IMR-90 (cell line): ENCODE data around the gene CDK5RAP2. TPM values are rescaled to one million over a fixed set of nuclear protein-coding genes. Genes with fewer than 3 reads are reported as not detected.

ENCODE experiments used
- ATAC-seq: fragments of 200-7000 bp; cut with Tn5 transposase; 2 replicates; pipeline ENCODE4 v1.9.1; 2020; ENCODE audit warnings: low read depth, mild to moderate bottlenecking, moderate library complexity
- BruUV-seq: library from RNA; stranded (reverse); fragments of 400-500 nt; replicated peaks from 2 replicates; lab custom pipeline; 2021; lab: Mats Ljungman, UMichigan
- CTCF ChIA-PET: fragments of 300-600 bp; formaldehyde crosslinking; extraction: SDS; loops from one replicate; lab custom pipeline; 2021; ENCODE audit warnings: antibody characterized with exemption; lab: Yijun Ruan, JAX
- POLR2A ChIA-PET: fragments of 300-600 bp; sonication (Branson Sonifier 250); formaldehyde crosslinking; loops from one replicate; lab custom pipeline; 2022; ENCODE audit warnings: antibody characterized with exemption; ENCODE audit not compliant: unreplicated experiment; lab: Charles Lee
- DNase-seq: peaks from one replicate; pipeline ENCODE4 v3.0.0; 2013
- H2AFZ ChIP-seq: replicated peaks from 2 replicates; pipeline ENCODE3; 2013; ENCODE audit warnings: low read length, mild to moderate bottlenecking; ENCODE audit not compliant: poor library complexity
- H2AK5ac ChIP-seq: 2 replicates; pipeline ENCODE4 v1.6.1; 2013; ENCODE audit warnings: low read depth, low read length, inconsistent platforms
- H2AK9ac ChIP-seq: replicated peaks from 2 replicates; pipeline ENCODE3; 2013; ENCODE audit warnings: mild to moderate bottlenecking, low read depth, low read length, moderate library complexity; ENCODE audit not compliant: poor library complexity
- H2BK120ac ChIP-seq: 2 replicates; pipeline ENCODE4 v1.6.1; 2013; ENCODE audit warnings: low read depth, low read length, inconsistent platforms
- H2BK15ac ChIP-seq: 3 replicates; pipeline ENCODE4 v1.6.1; 2013; ENCODE audit warnings: low read depth, low read length, inconsistent platforms
- H2BK20ac ChIP-seq: 2 replicates; pipeline ENCODE4 v1.6.1; 2013; ENCODE audit warnings: low read depth, mild to moderate bottlenecking, inconsistent platforms, low read length, moderate library complexity
- H2BK5ac ChIP-seq: 2 replicates; pipeline ENCODE4 v1.6.1; 2013; ENCODE audit warnings: mild to moderate bottlenecking, low read depth, low read length, inconsistent platforms; ENCODE audit not compliant: poor library complexity, severe bottlenecking
- H3K14ac ChIP-seq: replicated peaks from 2 replicates; pipeline ENCODE4 v1.6.1; 2013; ENCODE audit warnings: low read depth, low read length, inconsistent platforms
- H3K18ac ChIP-seq: 2 replicates; pipeline ENCODE4 v1.6.1; 2013; ENCODE audit warnings: low read depth, low read length, control low read depth
- H3K23ac ChIP-seq: 2 replicates; pipeline ENCODE4 v1.6.1; 2013; ENCODE audit warnings: low read depth, low read length, inconsistent platforms
- H3K27ac ChIP-seq: 2 replicates; pipeline ENCODE4 v1.5.1; 2013; ENCODE audit warnings: mild to moderate bottlenecking, control low read depth, low read length; ENCODE audit not compliant: insufficient read depth
- H3K27me3 ChIP-seq: 2 replicates; pipeline ENCODE4 v1.6.1; 2013; ENCODE audit warnings: low read length; ENCODE audit not compliant: control insufficient read depth, insufficient read depth
- H3K36me3 ChIP-seq: 2 replicates; pipeline ENCODE4 v1.6.1; 2013; ENCODE audit warnings: low read length, mixed read lengths; ENCODE audit not compliant: control insufficient read depth, insufficient read depth
- H3K4ac ChIP-seq: 2 replicates; pipeline ENCODE4 v1.6.1; 2013; ENCODE audit warnings: low read depth, low read length, inconsistent platforms
- H3K4me1 ChIP-seq: 2 replicates; pipeline ENCODE4 v1.6.1; 2013; ENCODE audit warnings: low read length, mixed read lengths; ENCODE audit not compliant: control insufficient read depth, insufficient read depth
- H3K4me2 ChIP-seq: 2 replicates; pipeline ENCODE4 v1.6.1; 2013; ENCODE audit warnings: low read depth, mild to moderate bottlenecking, control low read depth, low read length, moderate library complexity
- H3K4me3 ChIP-seq: 2 replicates; pipeline ENCODE4 v1.5.1; 2013; ENCODE audit warnings: low read depth, mild to moderate bottlenecking, control low read depth, low read length, moderate library complexity; ENCODE audit not compliant: insufficient read depth
- H3K56ac ChIP-seq: 2 replicates; pipeline ENCODE4 v1.6.1; 2013; ENCODE audit warnings: low read length, inconsistent platforms; ENCODE audit not compliant: insufficient read depth; ENCODE audit errors: extremely low read depth
- H3K79me1 ChIP-seq, 2 experiments: 2 replicates each; pipeline ENCODE4 v1.6.1; 2013; ENCODE audit warnings: low read length in 2 of 2, inconsistent platforms in 1 of 2, low read depth in 1 of 2
- H3K9ac ChIP-seq: 2 replicates; pipeline ENCODE4 v1.6.1; 2013; ENCODE audit warnings: low read depth, low read length, control low read depth
- H3K9me1 ChIP-seq: 2 replicates; pipeline ENCODE4 v1.6.1; 2013; ENCODE audit warnings: low read length, inconsistent platforms; ENCODE audit not compliant: insufficient read depth
- H3K9me3 ChIP-seq: 2 replicates; pipeline ENCODE4 v1.6.1; 2013; ENCODE audit warnings: low read length; ENCODE audit not compliant: control insufficient read depth, insufficient read depth
- H4K20me1 ChIP-seq: 2 replicates; pipeline ENCODE4 v1.6.1; 2013; ENCODE audit warnings: low read length, inconsistent platforms; ENCODE audit not compliant: insufficient read depth
- H4K5ac ChIP-seq: 2 replicates; pipeline ENCODE4 v1.6.1; 2013; ENCODE audit warnings: mild to moderate bottlenecking, low read depth, low read length, control low read depth
- H4K8ac ChIP-seq, 2 experiments: 2 replicates each; pipeline ENCODE4 v1.6.1; 2013; ENCODE audit warnings: low read depth in 2 of 2, low read length in 2 of 2, control low read depth in 1 of 2, inconsistent platforms in 1 of 2
- H4K91ac ChIP-seq: 2 replicates; pipeline ENCODE4 v1.6.1; 2013; ENCODE audit warnings: low read depth, low read length, inconsistent platforms; ENCODE audit not compliant: insufficient read depth
- BHLHE40 ChIP-seq: fragments of 150-350 bp; IDR thresholded peaks from 2 replicates; pipeline ENCODE4 v1.6.1; 2016; ENCODE audit warnings: mild to moderate bottlenecking, low read depth, low read length
- CEBPB ChIP-seq: IDR thresholded peaks from 2 replicates; pipeline ENCODE4 v1.6.1; 2012; ENCODE audit warnings: low read depth, low read length, improper control_type of control experiment
- CHD1 ChIP-seq: IDR thresholded peaks from 2 replicates; pipeline ENCODE4 v1.6.1; 2012; ENCODE audit warnings: low read depth, low read length, improper control_type of control experiment
- FOS ChIP-seq: fragments of 150-350 bp; IDR thresholded peaks from 2 replicates; pipeline ENCODE4 v1.6.1; 2016; ENCODE audit warnings: low read depth, low read length
- MAFK ChIP-seq: IDR thresholded peaks from 2 replicates; pipeline ENCODE4 v1.6.1; 2012; ENCODE audit warnings: low read depth, low read length, improper control_type of control experiment
- MAZ ChIP-seq: IDR thresholded peaks from 2 replicates; pipeline ENCODE4 v1.6.1; 2012; ENCODE audit warnings: low read depth, mild to moderate bottlenecking, low read length, improper control_type of control experiment, moderate library complexity, borderline replicate concordance
- MXI1 ChIP-seq: IDR thresholded peaks from 2 replicates; pipeline ENCODE4 v1.6.1; 2012; ENCODE audit warnings: low read depth, mild to moderate bottlenecking, low read length, moderate library complexity, borderline replicate concordance
- NFE2L2 ChIP-seq: fragments of 150-350 bp; IDR thresholded peaks from 2 replicates; pipeline ENCODE4 v1.6.1; 2016; ENCODE audit warnings: low read depth, mild to moderate bottlenecking, low read length
- POLR2A ChIP-seq: IDR thresholded peaks from 2 replicates; pipeline ENCODE4 v1.6.1; 2012; ENCODE audit warnings: mild to moderate bottlenecking, low read depth, low read length
- RAD21 ChIP-seq: IDR thresholded peaks from 2 replicates; pipeline ENCODE4 v1.6.1; 2012; ENCODE audit warnings: low read length, improper control_type of control experiment
- RCOR1 ChIP-seq: IDR thresholded peaks from 2 replicates; pipeline ENCODE4 v1.6.1; 2012; ENCODE audit warnings: mild to moderate bottlenecking, low read length, improper control_type of control experiment; ENCODE audit not compliant: insufficient replicate concordance
- RFX5 ChIP-seq: IDR thresholded peaks from 2 replicates; pipeline ENCODE4 v1.8.0; 2012; ENCODE audit warnings: low read depth, mild to moderate bottlenecking, low read length, moderate library complexity
- SMC3 ChIP-seq: fragments of 150-350 bp; IDR thresholded peaks from 2 replicates; pipeline ENCODE4 v1.6.1; 2016; ENCODE audit warnings: low read depth, mild to moderate bottlenecking, antibody characterized with exemption, low read length, moderate library complexity
- WGBS, 2 experiments: methylation state at CpG; one replicate each; pipeline versions ENCODE4 v1.1.5 to v1.1.7; 2013; ENCODE audit warnings: missing lambda C conversion rate in 2 of 2; ENCODE audit not compliant: insufficient read length in 1 of 2; ENCODE audit errors: extremely low coverage in 2 of 2; 5-methylcytosine and 5-hydroxymethylcytosine counted together
- dilution Hi-C: fragments of 300-500 bp; cut with HindIII; formaldehyde crosslinking; loops from one replicate; pipeline ENCODE4 v1.14.3; 2018; ENCODE audit warnings: low sequenced_read_pairs; ENCODE audit not compliant: unreplicated experiment
- in situ Hi-C: fragments of 300-500 bp; cut with MboI; formaldehyde crosslinking; loops from 3 replicates; pipeline ENCODE4 v1.14.3; 2019; ENCODE audit warnings: low sequenced_read_pairs, inconsistent platforms, mixed read lengths
- intact Hi-C: fragments of 100-400 bp; cut with micrococcal nuclease; formaldehyde crosslinking; loops from 2 replicates; pipeline ENCODE4 v1.10.0; 2022
- polyA plus RNA-seq, 3 experiments: library from polyadenylated mRNA; depleted of rRNA; stranded (reverse); fragments of >200 nt; gene quantifications; 2 replicates each; pipeline ENCODE4 v1.2.3, GENCODE V29; 2012; ENCODE audit warnings: low replicate concordance in 1 of 3
- total RNA-seq: library from RNA; depleted of rRNA; stranded (reverse); fragments of >200 nt; gene quantifications from 2 replicates; pipeline ENCODE4 v1.2.3, GENCODE V29; 2012
- TF ChIP-seq, protein P1 (sequence below): fragments of 150-350 bp; IDR thresholded peaks from 2 replicates; pipeline ENCODE4 v1.6.1; 2016; ENCODE audit warnings: low read depth, mild to moderate bottlenecking, low read length, moderate library complexity, borderline replicate concordance
- TF ChIP-seq, protein P2 (sequence below): conservative IDR thresholded peaks from 2 replicates; pipeline ENCODE4 v1.5.1; 2012; ENCODE audit warnings: mild to moderate bottlenecking, low read depth, low read length, improper control_type of control experiment
- TF ChIP-seq, protein P3 (sequence below): fragments of 150-350 bp; IDR thresholded peaks from 2 replicates; pipeline ENCODE4 v1.6.1; 2017; ENCODE audit warnings: mild to moderate bottlenecking, antibody characterized with exemption, low read length, low read depth

The CDK5RAP2 gene
- total and polyA plus RNA-seq, 2 of the 4 experiments (the other 2 are of a cell fraction), result 29.5 to 31.7 TPM

- Histone ChIP-seq H3K18ac (no peak overlapping the region), H4K91ac (no peak overlapping the region), H3K14ac (no peak overlapping the region), H3K4me3 (no peak overlapping the region), H2BK5ac (no peak overlapping the region), H2BK20ac (no peak overlapping the region), H3K4me2 (no peak overlapping the region), H2AK9ac (no peak overlapping the region), H3K4ac (no peak overlapping the region), H4K8ac (no peak overlapping the region), H3K36me3 (no peaks in the 10 kb centered on the region), H3K27me3 (no peaks in the 10 kb centered on the region), H2AK5ac (no peak overlapping the region), H3K4me1 (peaks cover 17% of the 10 kb centered on the region), H3K23ac (no peak overlapping the region), H3K9me1 (peaks cover 8% of the 10 kb centered on the region; the same call in 1 of the 2 replicates), H4K20me1 (no peaks in the 10 kb centered on the region), H3K27ac (no peak overlapping the region), H3K9me3 (no peaks in the 10 kb centered on the region; the same call in 1 of the 2 replicates), H3K56ac (no peak overlapping the region), H2BK15ac (no peak overlapping the region), H4K5ac (no peak overlapping the region), H2BK120ac (no peak overlapping the region), H3K9ac (no peak overlapping the region), H3K79me1 (no peaks in the 10 kb centered on the region), H2AFZ (no peak overlapping the region)
- POLR2A ChIA-PET, result no interaction called here
- dilution Hi-C loops, result no loop called here
- CTCF ChIA-PET, result no interaction called here
- no peak for TF ChIP-seq RFX5
- TF ChIP-seq MAFK, result no peak
- no peak for TF ChIP-seq RAD21
- no peak for TF ChIP-seq NFE2L2
- TF ChIP-seq, protein P1, sequence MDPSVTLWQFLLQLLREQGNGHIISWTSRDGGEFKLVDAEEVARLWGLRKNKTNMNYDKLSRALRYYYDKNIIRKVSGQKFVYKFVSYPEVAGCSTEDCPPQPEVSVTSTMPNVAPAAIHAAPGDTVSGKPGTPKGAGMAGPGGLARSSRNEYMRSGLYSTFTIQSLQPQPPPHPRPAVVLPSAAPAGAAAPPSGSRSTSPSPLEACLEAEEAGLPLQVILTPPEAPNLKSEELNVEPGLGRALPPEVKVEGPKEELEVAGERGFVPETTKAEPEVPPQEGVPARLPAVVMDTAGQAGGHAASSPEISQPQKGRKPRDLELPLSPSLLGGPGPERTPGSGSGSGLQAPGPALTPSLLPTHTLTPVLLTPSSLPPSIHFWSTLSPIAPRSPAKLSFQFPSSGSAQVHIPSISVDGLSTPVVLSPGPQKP, result no peak
- no peak for TF ChIP-seq MAZ
- no peak for TF ChIP-seq BHLHE40
- no peak for TF ChIP-seq MXI1
- TF ChIP-seq, protein P2, sequence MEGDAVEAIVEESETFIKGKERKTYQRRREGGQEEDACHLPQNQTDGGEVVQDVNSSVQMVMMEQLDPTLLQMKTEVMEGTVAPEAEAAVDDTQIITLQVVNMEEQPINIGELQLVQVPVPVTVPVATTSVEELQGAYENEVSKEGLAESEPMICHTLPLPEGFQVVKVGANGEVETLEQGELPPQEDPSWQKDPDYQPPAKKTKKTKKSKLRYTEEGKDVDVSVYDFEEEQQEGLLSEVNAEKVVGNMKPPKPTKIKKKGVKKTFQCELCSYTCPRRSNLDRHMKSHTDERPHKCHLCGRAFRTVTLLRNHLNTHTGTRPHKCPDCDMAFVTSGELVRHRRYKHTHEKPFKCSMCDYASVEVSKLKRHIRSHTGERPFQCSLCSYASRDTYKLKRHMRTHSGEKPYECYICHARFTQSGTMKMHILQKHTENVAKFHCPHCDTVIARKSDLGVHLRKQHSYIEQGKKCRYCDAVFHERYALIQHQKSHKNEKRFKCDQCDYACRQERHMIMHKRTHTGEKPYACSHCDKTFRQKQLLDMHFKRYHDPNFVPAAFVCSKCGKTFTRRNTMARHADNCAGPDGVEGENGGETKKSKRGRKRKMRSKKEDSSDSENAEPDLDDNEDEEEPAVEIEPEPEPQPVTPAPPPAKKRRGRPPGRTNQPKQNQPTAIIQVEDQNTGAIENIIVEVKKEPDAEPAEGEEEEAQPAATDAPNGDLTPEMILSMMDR, result no peak
- no peak for TF ChIP-seq POLR2A
- TF ChIP-seq CHD1, result no peak
- no peak for TF ChIP-seq RCOR1
- TF ChIP-seq SMC3, result no peak
- no peak for TF ChIP-seq CEBPB
- TF ChIP-seq, protein P3, sequence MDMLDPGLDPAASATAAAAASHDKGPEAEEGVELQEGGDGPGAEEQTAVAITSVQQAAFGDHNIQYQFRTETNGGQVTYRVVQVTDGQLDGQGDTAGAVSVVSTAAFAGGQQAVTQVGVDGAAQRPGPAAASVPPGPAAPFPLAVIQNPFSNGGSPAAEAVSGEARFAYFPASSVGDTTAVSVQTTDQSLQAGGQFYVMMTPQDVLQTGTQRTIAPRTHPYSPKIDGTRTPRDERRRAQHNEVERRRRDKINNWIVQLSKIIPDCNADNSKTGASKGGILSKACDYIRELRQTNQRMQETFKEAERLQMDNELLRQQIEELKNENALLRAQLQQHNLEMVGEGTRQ, result no peak
- TF ChIP-seq FOS, result no peak
- no TSS peak for BruUV-seq
- in situ Hi-C loops, result no loop called here
- intact Hi-C loops, result no loop called here
- ATAC-seq, result no peak
- 90% methylated on average over 3 of the region's 10 CpGs; no CpG with 5 or more reads in 1 of the 2 experiments for WGBS, 2 experiments
- DNase-seq, result no peak
These were observed 198.1 kb downstream of the CDK5RAP2 start for GRCh38 chr9:120381839-120382238.
